BJ (cell line): Measurements from ENCODE around the gene TP53I13. TPM values are rescaled to one million over a fixed set of nuclear protein-coding genes. Genes with fewer than 3 reads are reported as not detected.

Experiments
- CTCF ChIA-PET: fragments of 350-600 bp; formaldehyde crosslinking; extraction: SDS; loops from one replicate; lab custom pipeline; 2021; ENCODE audit warnings: antibody characterized with exemption, inconsistent platforms; lab: Yijun Ruan, JAX
- POLR2A ChIA-PET: fragments of 300-600 bp; sonication (Branson Sonifier 250); formaldehyde crosslinking; extraction: SDS; loops from one replicate; lab custom pipeline; 2021; ENCODE audit warnings: antibody characterized with exemption; lab: Charles Lee
- DNase-seq: peaks from one replicate; pipeline ENCODE4 v3.0.0-alpha.2; 2011; ENCODE audit warnings: low read depth
- H3K27me3 ChIP-seq: 2 replicates; pipeline ENCODE4 v1.6.0; 2011; ENCODE audit warnings: low read length; ENCODE audit not compliant: control insufficient read depth, insufficient read depth
- H3K36me3 ChIP-seq: 2 replicates; pipeline ENCODE4 v1.5.1; 2011; ENCODE audit warnings: low read length; ENCODE audit not compliant: control insufficient read depth, insufficient read depth
- H3K4me3 ChIP-seq: 2 replicates; pipeline ENCODE4 v1.5.1; 2011; ENCODE audit warnings: low read depth, mild to moderate bottlenecking, control low read depth, low read length
- CTCF ChIP-seq: IDR thresholded peaks from 2 replicates; pipeline ENCODE4 v1.5.1; 2011; ENCODE audit warnings: low read depth, mild to moderate bottlenecking, control low read depth, inconsistent platforms, low read length, moderate library complexity; ENCODE audit not compliant: insufficient read depth
- polyA plus RNA-seq: library from polyadenylated mRNA; depleted of rRNA; stranded (reverse); fragments of >200 nt; gene quantifications from 2 replicates; pipeline ENCODE4 v1.2.3, GENCODE V29; 2011; rRNA removed

Gene TP53I13
- polyA plus RNA-seq, 1 experiment, result 38.7 TPM

DNA sequence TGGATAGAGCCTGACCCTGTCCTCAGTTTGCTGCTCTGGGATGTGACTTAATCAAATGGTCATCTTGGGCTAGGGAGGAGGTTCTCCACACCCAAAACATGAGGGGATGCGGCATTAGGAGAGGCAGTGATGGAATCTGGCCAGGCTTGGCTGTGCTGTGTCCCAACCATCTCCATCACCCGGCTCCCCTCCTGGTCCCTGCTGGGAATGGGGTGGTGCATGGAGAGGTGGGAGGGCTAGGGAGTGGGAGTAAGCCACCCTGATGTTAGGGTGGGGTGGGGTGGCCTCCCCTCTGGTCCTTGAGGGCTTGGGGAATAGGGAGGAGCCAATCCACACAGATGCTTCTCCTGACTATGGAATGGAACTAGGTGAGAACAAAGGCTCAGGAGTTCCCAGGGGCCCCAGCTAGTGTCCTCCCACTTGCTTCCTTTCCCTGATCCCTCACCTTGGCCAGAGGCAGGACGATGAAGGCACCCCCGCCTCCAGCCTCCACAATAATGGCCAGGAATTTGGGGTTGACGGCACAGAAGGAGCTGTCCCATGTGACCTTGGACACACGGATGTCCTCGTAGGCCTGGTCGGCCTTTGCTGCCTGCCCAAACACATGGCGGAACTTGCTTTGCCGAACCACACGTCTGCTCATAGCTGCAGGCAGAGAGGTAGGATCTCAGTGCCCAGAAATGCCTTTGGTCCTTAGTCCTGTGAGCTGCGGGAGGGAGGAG is 52.4 kb downstream of the TP53I13 start:
- TF ChIP-seq CTCF, result no peak
- no peak overlapping the region for H3K4me3 ChIP-seq
- DNase-seq, result no peak
- H3K27me3 ChIP-seq, result no peaks in the 10 kb centered on the region
- no peaks in the 10 kb centered on the region for H3K36me3 ChIP-seq
- ChIA-PET POLR2A (no interaction called here), CTCF (interaction anchor here (0.9 to 1.9 kb wide), 5 partner anchors 12 to 472 kb away, joined by 3 to 9 read pairs (median 5); no protein-coding TSS in a partner anchor)

- CTCF ChIA-PET, result interaction anchor here (0.9 to 1.7 kb wide), 5 partner anchors 8 to 471 kb away, joined by 3 to 6 read pairs (median 4); no protein-coding TSS in a partner anchor
- no peak for DNase-seq
- peak overlapping the region; percentile 76 for H3K4me3 ChIP-seq
- H3K36me3 ChIP-seq, result no peaks in the 10 kb centered on the region
- no peak for TF ChIP-seq CTCF
- POLR2A ChIA-PET, result no interaction called here
- no peaks in the 10 kb centered on the region for H3K27me3 ChIP-seq
Measured at GRCh38 chr17:29621751-29622194, 53.3 kb downstream of the TP53I13 start.

Other genes with a start within 250 kb of the TP53I13 start
- 9.1 and 22.1 TPM in 2 replicates for gene TAOK1, start 178.3 kb upstream of the TP53I13 start, polyA plus RNA-seq
- gene ABHD15, start 1.7 kb upstream of the TP53I13 start, polyA plus RNA-seq, result 5.2 and 5.8 TPM in 2 replicates
- 21.6 and 32.0 TPM in 2 replicates for gene GIT1, start 20.9 kb downstream of the TP53I13 start, polyA plus RNA-seq
- gene ANKRD13B, start 24.4 kb downstream of the TP53I13 start, polyA plus RNA-seq, result 1.9 and 3.1 TPM in 2 replicates
- gene CORO6, start 54.2 kb downstream of the TP53I13 start, polyA plus RNA-seq, result 8.0 and 19.3 TPM in 2 replicates